Liver (tissue), 9 donors: ENCODE data around the gene KSR2. TPM values are rescaled to one million over a fixed set of nuclear protein-coding genes. Genes with fewer than 3 reads are reported as not detected.

Experiments used
- DNase-seq: peaks from one replicate; pipeline ENCODE4 v3.0.0-alpha.2; 2017; ENCODE audit warnings: low spot score
- H3K27ac ChIP-seq, 2 donors: one replicate each; pipeline ENCODE4 v1.7.0; 2013; ENCODE audit warnings: inconsistent platforms in 2 of 2, low read length in 2 of 2, control low read depth in 1 of 2, low read depth in 1 of 2, mild to moderate bottlenecking in 1 of 2
- H3K27me3 ChIP-seq, 4 donors: one replicate each; pipeline versions ENCODE4 v1.6.1 to v1.7.0; 2013; ENCODE audit warnings: low read length in 3 of 4, inconsistent platforms in 1 of 4, mild to moderate bottlenecking in 1 of 4, moderate library complexity in 1 of 4; ENCODE audit not compliant: control insufficient read depth in 4 of 4, insufficient read depth in 4 of 4
- H3K36me3 ChIP-seq, 4 donors: one replicate each; pipeline versions ENCODE4 v1.6.1 to v1.7.0; 2013; ENCODE audit warnings: low read length in 3 of 4, mild to moderate bottlenecking in 3 of 4, low read depth in 1 of 4, moderate library complexity in 1 of 4; ENCODE audit not compliant: control insufficient read depth in 4 of 4, insufficient read depth in 3 of 4
- H3K4me1 ChIP-seq, 4 donors: one replicate each; pipeline versions ENCODE4 v1.6.1 to v1.7.0; 2013; ENCODE audit warnings: low read length in 3 of 4, mild to moderate bottlenecking in 3 of 4, moderate library complexity in 1 of 4; ENCODE audit not compliant: control insufficient read depth in 4 of 4, insufficient read depth in 4 of 4
- H3K4me3 ChIP-seq, 3 donors: one replicate each; pipeline versions ENCODE4 v1.6.1 to v1.7.0; 2013; ENCODE audit warnings: low read length in 3 of 3, control low read depth in 1 of 3, low read depth in 1 of 3, mild to moderate bottlenecking in 1 of 3
- H3K9ac ChIP-seq, 2 donors: one replicate each; pipeline ENCODE4 v1.7.0; 2013; ENCODE audit warnings: low read length in 2 of 2, mild to moderate bottlenecking in 2 of 2, moderate library complexity in 2 of 2, control low read depth in 1 of 2, low read depth in 1 of 2
- H3K9me3 ChIP-seq, 4 donors: one replicate each; pipeline versions ENCODE4 v1.6.1 to v1.7.0; 2013; ENCODE audit warnings: low read length in 3 of 4; ENCODE audit not compliant: control insufficient read depth in 4 of 4
- EGR1 ChIP-seq, 2 donors: IDR thresholded peaks; 2 replicates each; pipeline ENCODE4 v1.6.1; 2016 to 2018; ENCODE audit warnings: antibody characterized with exemption in 2 of 2, low read depth in 2 of 2
- FOXA1 ChIP-seq: IDR thresholded peaks from 2 replicates; pipeline ENCODE4 v1.6.1; 2016; ENCODE audit warnings: antibody characterized with exemption
- FOXA2 ChIP-seq: IDR thresholded peaks from 2 replicates; pipeline ENCODE4 v1.6.1; 2016; ENCODE audit warnings: antibody characterized with exemption
- GABPA ChIP-seq, 2 donors: IDR thresholded peaks in 1 of 2; conservative IDR thresholded peaks in 1 of 2; 2 replicates each; pipeline ENCODE4 v1.6.1; 2016; ENCODE audit warnings: antibody characterized with exemption in 2 of 2, mild to moderate bottlenecking in 1 of 2, moderate library complexity in 1 of 2
- HNF4A ChIP-seq, 2 donors: conservative IDR thresholded peaks; 2 replicates each; pipeline ENCODE4 v1.6.1; 2016; ENCODE audit warnings: antibody characterized with exemption in 2 of 2, mild to moderate bottlenecking in 2 of 2
- HNF4G ChIP-seq: IDR thresholded peaks from 2 replicates; pipeline ENCODE4 v1.6.1; 2016; ENCODE audit warnings: antibody characterized with exemption
- JUND ChIP-seq, 2 donors: IDR thresholded peaks; 2 replicates each; pipeline ENCODE4 v1.6.1; 2016; ENCODE audit warnings: antibody characterized with exemption in 2 of 2
- NR2F2 ChIP-seq: IDR thresholded peaks from 2 replicates; pipeline ENCODE4 v1.6.1; 2016; ENCODE audit warnings: antibody characterized with exemption
- RAD21 ChIP-seq, 2 donors: IDR thresholded peaks; 2 replicates each; pipeline ENCODE4 v1.6.1; 2016; ENCODE audit warnings: antibody characterized with exemption in 2 of 2, mild to moderate bottlenecking in 2 of 2
- RXRA ChIP-seq, 2 donors: IDR thresholded peaks; 2 replicates each; pipeline ENCODE4 v1.6.1; 2017 to 2018; ENCODE audit warnings: antibody characterized with exemption in 2 of 2, mild to moderate bottlenecking in 1 of 2
- SP1 ChIP-seq: IDR thresholded peaks from 2 replicates; pipeline ENCODE4 v1.6.1; 2018; ENCODE audit warnings: antibody characterized with exemption, mild to moderate bottlenecking
- TAF1 ChIP-seq: conservative IDR thresholded peaks from 2 replicates; pipeline ENCODE4 v1.6.1; 2016; ENCODE audit warnings: antibody characterized with exemption, mild to moderate bottlenecking
- YY1 ChIP-seq: IDR thresholded peaks from 2 replicates; pipeline ENCODE4 v1.6.1; 2016; ENCODE audit warnings: antibody characterized with exemption, mild to moderate bottlenecking
- WGBS: extraction: QIAGEN DNeasy Blood & Tissue Kit; methylation state at CpG from one replicate; pipeline ENCODE4 v1.1.7; 2013; 5-methylcytosine and 5-hydroxymethylcytosine counted together
- polyA plus RNA-seq, 2 donors: library from polyadenylated mRNA; stranded (reverse) in 1 of 2; unstranded in 1 of 2; fragments of 200-250 nt in 1 of 2; fragments of >200 nt in 1 of 2; fragmentation: Nextera tagmentation in 1 of 2; extraction: Ambion mirVana in 1 of 2; gene quantifications; one replicate each; pipeline versions ENCODE4 v1.2.1 to v1.2.3, GENCODE V29; 2013 to 2015
- total RNA-seq, 2 donors: library from RNA; depleted of rRNA; stranded (reverse); fragments of >200 nt; gene quantifications; one replicate each; pipeline ENCODE4 v1.2.3, GENCODE V29; 2014
- TF ChIP-seq, protein P1 (sequence below): IDR thresholded peaks from 2 replicates; pipeline ENCODE4 v1.6.1; 2016; ENCODE audit warnings: antibody characterized with exemption, mild to moderate bottlenecking
- TF ChIP-seq, protein P2 (sequence below): IDR thresholded peaks from 2 replicates; pipeline ENCODE4 v1.6.1; 2016; ENCODE audit warnings: antibody characterized with exemption
- TF ChIP-seq, protein P3 (sequence below): fragments of 150-350 bp; IDR thresholded peaks from 2 replicates; pipeline ENCODE4 v1.5.1; 2017; ENCODE audit warnings: improper control_type of control experiment, low read depth, low read length; ENCODE audit not compliant: missing input control
- TF ChIP-seq, protein P4 (sequence below): IDR thresholded peaks from 2 replicates; pipeline ENCODE4 v1.6.1; 2016; ENCODE audit warnings: antibody characterized with exemption
- TF ChIP-seq, protein P5 (sequence below): IDR thresholded peaks from 2 replicates; pipeline ENCODE4 v1.6.1; 2016; ENCODE audit warnings: antibody characterized with exemption
- donor health status: healthy.
- donor health status: healthy.
- donor health status: healthy.
- donor health status: healthy.
- donor health status: healthy.

The KSR2 gene
- total and polyA plus RNA-seq, 4 donors: under 0.01 to 0.02 (median under 0.01) TPM; not detected in 1

DNA sequence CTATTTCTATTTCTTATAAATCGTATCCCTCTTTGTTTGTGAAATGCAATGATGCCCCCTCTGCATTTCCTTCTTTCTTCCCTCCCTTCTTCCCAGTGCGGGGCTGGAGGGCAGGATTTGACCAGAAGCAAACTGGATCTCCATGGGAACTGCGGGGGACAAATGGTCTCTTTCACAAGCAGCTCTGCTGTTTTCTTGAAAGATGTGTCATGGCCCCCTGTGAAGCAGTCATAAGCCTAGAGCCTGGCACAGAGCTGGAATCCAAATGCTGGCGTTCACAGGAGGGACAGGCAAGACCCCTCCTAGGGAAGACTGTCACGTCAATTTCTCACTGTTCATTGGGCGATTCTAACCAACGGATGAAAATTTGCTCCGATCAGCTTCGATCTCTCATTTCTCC, 403.9 kb downstream of the KSR2 start:
- no peak for TF ChIP-seq RXRA (IDR thresholded peaks at IDR 0.05)
- TF ChIP-seq, protein P1, sequence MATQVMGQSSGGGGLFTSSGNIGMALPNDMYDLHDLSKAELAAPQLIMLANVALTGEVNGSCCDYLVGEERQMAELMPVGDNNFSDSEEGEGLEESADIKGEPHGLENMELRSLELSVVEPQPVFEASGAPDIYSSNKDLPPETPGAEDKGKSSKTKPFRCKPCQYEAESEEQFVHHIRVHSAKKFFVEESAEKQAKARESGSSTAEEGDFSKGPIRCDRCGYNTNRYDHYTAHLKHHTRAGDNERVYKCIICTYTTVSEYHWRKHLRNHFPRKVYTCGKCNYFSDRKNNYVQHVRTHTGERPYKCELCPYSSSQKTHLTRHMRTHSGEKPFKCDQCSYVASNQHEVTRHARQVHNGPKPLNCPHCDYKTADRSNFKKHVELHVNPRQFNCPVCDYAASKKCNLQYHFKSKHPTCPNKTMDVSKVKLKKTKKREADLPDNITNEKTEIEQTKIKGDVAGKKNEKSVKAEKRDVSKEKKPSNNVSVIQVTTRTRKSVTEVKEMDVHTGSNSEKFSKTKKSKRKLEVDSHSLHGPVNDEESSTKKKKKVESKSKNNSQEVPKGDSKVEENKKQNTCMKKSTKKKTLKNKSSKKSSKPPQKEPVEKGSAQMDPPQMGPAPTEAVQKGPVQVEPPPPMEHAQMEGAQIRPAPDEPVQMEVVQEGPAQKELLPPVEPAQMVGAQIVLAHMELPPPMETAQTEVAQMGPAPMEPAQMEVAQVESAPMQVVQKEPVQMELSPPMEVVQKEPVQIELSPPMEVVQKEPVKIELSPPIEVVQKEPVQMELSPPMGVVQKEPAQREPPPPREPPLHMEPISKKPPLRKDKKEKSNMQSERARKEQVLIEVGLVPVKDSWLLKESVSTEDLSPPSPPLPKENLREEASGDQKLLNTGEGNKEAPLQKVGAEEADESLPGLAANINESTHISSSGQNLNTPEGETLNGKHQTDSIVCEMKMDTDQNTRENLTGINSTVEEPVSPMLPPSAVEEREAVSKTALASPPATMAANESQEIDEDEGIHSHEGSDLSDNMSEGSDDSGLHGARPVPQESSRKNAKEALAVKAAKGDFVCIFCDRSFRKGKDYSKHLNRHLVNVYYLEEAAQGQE: no peak
- no peak for TF ChIP-seq EGR1 (IDR thresholded peaks at IDR 0.05; ENCODE audit: low read depth in 2 of 2)
- TF ChIP-seq TAF1: no peak
- no peak for TF ChIP-seq FOXA1
- TF ChIP-seq GABPA (IDR thresholded peaks at IDR 0.05 in 1 of 2, conservative IDR thresholded peaks at IDR 0.05 in 1 of 2): no peak
- TF ChIP-seq, protein P2, sequence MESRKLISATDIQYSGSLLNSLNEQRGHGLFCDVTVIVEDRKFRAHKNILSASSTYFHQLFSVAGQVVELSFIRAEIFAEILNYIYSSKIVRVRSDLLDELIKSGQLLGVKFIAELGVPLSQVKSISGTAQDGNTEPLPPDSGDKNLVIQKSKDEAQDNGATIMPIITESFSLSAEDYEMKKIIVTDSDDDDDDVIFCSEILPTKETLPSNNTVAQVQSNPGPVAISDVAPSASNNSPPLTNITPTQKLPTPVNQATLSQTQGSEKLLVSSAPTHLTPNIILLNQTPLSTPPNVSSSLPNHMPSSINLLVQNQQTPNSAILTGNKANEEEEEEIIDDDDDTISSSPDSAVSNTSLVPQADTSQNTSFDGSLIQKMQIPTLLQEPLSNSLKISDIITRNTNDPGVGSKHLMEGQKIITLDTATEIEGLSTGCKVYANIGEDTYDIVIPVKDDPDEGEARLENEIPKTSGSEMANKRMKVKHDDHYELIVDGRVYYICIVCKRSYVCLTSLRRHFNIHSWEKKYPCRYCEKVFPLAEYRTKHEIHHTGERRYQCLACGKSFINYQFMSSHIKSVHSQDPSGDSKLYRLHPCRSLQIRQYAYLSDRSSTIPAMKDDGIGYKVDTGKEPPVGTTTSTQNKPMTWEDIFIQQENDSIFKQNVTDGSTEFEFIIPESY: no peak
- TF ChIP-seq, protein P3, sequence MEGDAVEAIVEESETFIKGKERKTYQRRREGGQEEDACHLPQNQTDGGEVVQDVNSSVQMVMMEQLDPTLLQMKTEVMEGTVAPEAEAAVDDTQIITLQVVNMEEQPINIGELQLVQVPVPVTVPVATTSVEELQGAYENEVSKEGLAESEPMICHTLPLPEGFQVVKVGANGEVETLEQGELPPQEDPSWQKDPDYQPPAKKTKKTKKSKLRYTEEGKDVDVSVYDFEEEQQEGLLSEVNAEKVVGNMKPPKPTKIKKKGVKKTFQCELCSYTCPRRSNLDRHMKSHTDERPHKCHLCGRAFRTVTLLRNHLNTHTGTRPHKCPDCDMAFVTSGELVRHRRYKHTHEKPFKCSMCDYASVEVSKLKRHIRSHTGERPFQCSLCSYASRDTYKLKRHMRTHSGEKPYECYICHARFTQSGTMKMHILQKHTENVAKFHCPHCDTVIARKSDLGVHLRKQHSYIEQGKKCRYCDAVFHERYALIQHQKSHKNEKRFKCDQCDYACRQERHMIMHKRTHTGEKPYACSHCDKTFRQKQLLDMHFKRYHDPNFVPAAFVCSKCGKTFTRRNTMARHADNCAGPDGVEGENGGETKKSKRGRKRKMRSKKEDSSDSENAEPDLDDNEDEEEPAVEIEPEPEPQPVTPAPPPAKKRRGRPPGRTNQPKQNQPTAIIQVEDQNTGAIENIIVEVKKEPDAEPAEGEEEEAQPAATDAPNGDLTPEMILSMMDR: no peak
- TF ChIP-seq, protein P4, sequence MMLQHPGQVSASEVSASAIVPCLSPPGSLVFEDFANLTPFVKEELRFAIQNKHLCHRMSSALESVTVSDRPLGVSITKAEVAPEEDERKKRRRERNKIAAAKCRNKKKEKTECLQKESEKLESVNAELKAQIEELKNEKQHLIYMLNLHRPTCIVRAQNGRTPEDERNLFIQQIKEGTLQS: no peak
- no peak for TF ChIP-seq JUND (IDR thresholded peaks at IDR 0.05)
- TF ChIP-seq YY1: no peak
- no peak for TF ChIP-seq SP1
- TF ChIP-seq, protein P5, sequence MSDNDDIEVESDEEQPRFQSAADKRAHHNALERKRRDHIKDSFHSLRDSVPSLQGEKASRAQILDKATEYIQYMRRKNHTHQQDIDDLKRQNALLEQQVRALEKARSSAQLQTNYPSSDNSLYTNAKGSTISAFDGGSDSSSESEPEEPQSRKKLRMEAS: no peak
- no peak for TF ChIP-seq NR2F2
- no peak for TF ChIP-seq HNF4G
- no peak for TF ChIP-seq RAD21 (IDR thresholded peaks at IDR 0.05)
- TF ChIP-seq HNF4A (conservative IDR thresholded peaks at IDR 0.05): no peak
- no peak for TF ChIP-seq FOXA2
- H3K36me3 ChIP-seq: no peaks in the 10 kb centered on the region
- 78% methylated on average over 9 of the region's 9 CpGs for WGBS
- H3K4me1 ChIP-seq: no peaks in the 10 kb centered on the region
- no peak overlapping the region for H3K4me3 ChIP-seq
- H3K9me3 ChIP-seq: no peaks in the 10 kb centered on the region
- H3K27me3 ChIP-seq: no peaks in the 10 kb centered on the region
- H3K9ac ChIP-seq: no peak overlapping the region
- no peak for DNase-seq
- no peak overlapping the region for H3K27ac ChIP-seq
